ENCODE measurements around the gene KDM2A.

- TF ChIP-seq GATA2 (IDR thresholded peaks at IDR 0.05; ENCODE audit: low read depth, low read length), result no peak
- no peak for TF ChIP-seq GATA3 (IDR thresholded peaks at IDR 0.05; ENCODE audit: low read depth, low read length)
These were observed 136.8 kb downstream of the KDM2A start for GRCh38 chr11:67255864-67256263.
